Heart left ventricle (tissue), 13 donors: ENCODE data around the gene ARHGEF33.

Source experiments
- CTCF ChIP-seq, 12 donors: fragments of 200-600 bp; sonication (generic) in 4 of 12; IDR thresholded peaks; one replicate each; pipeline versions ENCODE4 v1.5.0 to v1.8.0; 2018 to 2022; ENCODE audit warnings: antibody characterized with exemption in 12 of 12, mild to moderate bottlenecking in 5 of 12
- POLR2A ChIP-seq, 2 donors: fragments of 450-650 bp; IDR thresholded peaks; one replicate each; pipeline ENCODE4 v1.6.1; 2017; ENCODE audit warnings: antibody characterized with exemption in 2 of 2, mild to moderate bottlenecking in 2 of 2, moderate library complexity in 2 of 2
- donor health status: ischemic (EF 13 %, LVEDD 7.1; RV severe dilation, severe dysfunction).
- donor health status: DM: no; HTN: yes; CAD: no.
- donor health status: DM: no; HTN: no; CAD: no.
- donor health status: ischemic (EF 25% LVEDD 6.9; RV normal size, moderate dysfunction).
- donor health status: ischemic (EF 25% LVEDD 5.7; RV mildly dilated, moderate dysfunction).
- donor health status: ischemic (EF 35%, LVEDD 5.7; RV mildly dilated, moderate dysfunction).
- donor health status: nonischemic (EF 11% LVEDD 7.7; RV severe dilation, severe dysfunction).
- donor health status: DM: yes; HTN: yes; CAD: no.
- donor health status: PGD.
- donor health status: ischemic (EF 29% LVEDD 5.4; RV normal size, mild dysfunction).
- donor health status: nonischemic (EF 23%, LVEDD 6.1; RV moderate dilation, normal function).

DNA sequence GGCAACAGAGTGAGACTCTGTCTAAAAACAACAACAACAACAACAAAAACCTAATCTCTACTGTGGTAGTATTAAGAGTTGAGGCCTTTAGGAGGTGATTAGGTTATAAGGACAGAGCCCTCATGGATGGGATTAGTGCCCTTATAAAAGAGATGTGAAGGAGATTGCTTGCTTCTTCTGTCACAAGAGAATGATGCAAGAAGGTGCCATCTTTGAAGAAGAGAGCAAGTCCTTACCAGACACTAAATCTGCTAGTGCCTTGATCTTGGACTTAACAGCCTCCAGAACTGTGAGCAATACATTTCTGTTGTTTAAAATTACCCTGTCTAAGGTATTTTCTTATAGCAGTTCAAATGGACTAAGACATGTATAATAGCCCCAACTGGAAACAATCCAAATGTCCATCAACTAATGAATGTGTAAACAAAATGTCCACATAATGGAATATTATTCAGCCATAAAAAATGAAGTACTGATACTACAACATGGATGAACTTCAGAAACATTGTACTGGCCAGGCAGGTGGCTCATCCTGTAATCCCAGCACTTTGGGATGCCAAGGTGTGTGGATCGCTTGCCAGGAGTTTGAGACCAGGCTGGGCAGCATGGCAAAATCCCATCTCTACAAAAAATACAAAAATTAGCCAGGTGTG is 1.6 kb upstream of the ARHGEF33 start:
- TF ChIP-seq CTCF (IDR thresholded peaks at IDR 0.05) (no peak), POLR2A (IDR thresholded peaks at IDR 0.05) (no peak)
